Panc1 (cell line): ENCODE results near the gene CUX1. TPM values are rescaled to one million over a fixed set of nuclear protein-coding genes. Genes with fewer than 3 reads are reported as not detected.

Source experiments
- ATAC-seq: fragments of 200-7000 bp; cut with Tn5 transposase; 2 replicates; pipeline ENCODE4 v1.9.1; 2020; ENCODE audit warnings: mild to moderate bottlenecking, moderate library complexity
- BruUV-seq: library from RNA; stranded (reverse); fragments of 400-500 nt; replicated peaks from 2 replicates; lab custom pipeline; 2021; lab: Mats Ljungman, UMichigan
- CTCF ChIA-PET: fragments of 300-600 bp; sonication (Branson Sonifier 250); formaldehyde crosslinking; loops from one replicate; lab custom pipeline; 2022; ENCODE audit warnings: antibody characterized with exemption; lab: Charles Lee
- POLR2A ChIA-PET: fragments of 300-600 bp; sonication (Branson Sonifier 250); formaldehyde crosslinking; loops from one replicate; lab custom pipeline; 2022; ENCODE audit warnings: antibody characterized with exemption; lab: Charles Lee
- DNase-seq: peaks from one replicate; pipeline ENCODE4 v3.0.0-alpha.2; 2010; ENCODE audit warnings: low read depth, low spot score
- H3K27ac ChIP-seq: 2 replicates; pipeline ENCODE4 v1.5.1; 2011; ENCODE audit warnings: mild to moderate bottlenecking, low read length, inconsistent platforms
- H3K27me3 ChIP-seq: fragments of 200-500 bp; sonication (Bioruptor generic); 2 replicates; pipeline ENCODE4 v1.6.0; 2014; ENCODE audit warnings: low read length, inconsistent platforms; ENCODE audit not compliant: control insufficient read depth, insufficient read depth
- H3K36me3 ChIP-seq: fragments of 200-500 bp; sonication (Bioruptor generic); 2 replicates; pipeline ENCODE4 v1.5.1; 2014; ENCODE audit warnings: inconsistent platforms, mild to moderate bottlenecking, low read length, moderate library complexity; ENCODE audit not compliant: control insufficient read depth, insufficient read depth
- H3K4me1 ChIP-seq: 2 replicates; pipeline ENCODE4 v1.5.1; 2011; ENCODE audit warnings: inconsistent platforms, mild to moderate bottlenecking, low read length, moderate library complexity; ENCODE audit not compliant: control insufficient read depth, insufficient read depth
- H3K4me3 ChIP-seq, 2 experiments: 2 replicates each; pipeline ENCODE4 v1.5.1; 2011 to 2012; ENCODE audit warnings: low read depth in 2 of 2, low read length in 2 of 2, mild to moderate bottlenecking in 2 of 2, inconsistent platforms in 1 of 2, moderate library complexity in 1 of 2
- H3K9me3 ChIP-seq: fragments of 200-500 bp; sonication (Bioruptor generic); 2 replicates; pipeline ENCODE4 v1.5.1; 2014; ENCODE audit warnings: low read depth, mild to moderate bottlenecking, inconsistent platforms, low read length, moderate library complexity; ENCODE audit not compliant: control insufficient read depth, insufficient read depth
- POLR2AphosphoS5 ChIP-seq: IDR thresholded peaks from 2 replicates; pipeline ENCODE4 v1.6.1; 2012; ENCODE audit warnings: mild to moderate bottlenecking, low read depth, low read length, moderate library complexity
- SIN3A ChIP-seq: IDR thresholded peaks from 2 replicates; pipeline ENCODE4 v1.6.1; 2012; ENCODE audit warnings: low read depth, mild to moderate bottlenecking, low read length, moderate library complexity, borderline replicate concordance; ENCODE audit not compliant: insufficient read depth
- TCF7L2 ChIP-seq: IDR thresholded peaks from 2 replicates; pipeline ENCODE4 v1.6.1; 2011; ENCODE audit warnings: mild to moderate bottlenecking, low read depth, low read length, inconsistent platforms
- in situ Hi-C: cut with HindIII; loops from 2 replicates; pipeline ENCODE4 v1.10.0; 2016; ENCODE audit warnings: low sequenced_read_pairs, low pct_unique_long_range_greater_than_20kb
- intact Hi-C: fragments of 100-400 bp; cut with micrococcal nuclease; formaldehyde crosslinking; loops from one replicate; pipeline ENCODE4 v1.10.0; 2022; ENCODE audit not compliant: unreplicated experiment
- total RNA-seq: library from RNA; stranded (reverse); gene quantifications from one replicate; pipeline ENCODE4 v1.2.1, GENCODE V29; 2021; ENCODE audit not compliant: unreplicated experiment
- TF ChIP-seq, protein P1 (sequence below), 2 experiments: IDR thresholded peaks; 2 replicates each; pipeline ENCODE4 v1.6.1; 2011 to 2012; ENCODE audit warnings: low read depth in 2 of 2, control low read depth in 1 of 2, low read length in 1 of 2, mild to moderate bottlenecking in 1 of 2, moderate library complexity in 1 of 2; ENCODE audit not compliant: insufficient read depth in 1 of 2
- TF ChIP-seq, protein P2 (sequence below): fragments of 450-650 bp; IDR thresholded peaks from 2 replicates; pipeline ENCODE4 v1.5.1; 2017; ENCODE audit warnings: mild to moderate bottlenecking

The CUX1 gene
- total RNA-seq, 1 experiment from 2014 or later = 50.9 TPM

DNA sequence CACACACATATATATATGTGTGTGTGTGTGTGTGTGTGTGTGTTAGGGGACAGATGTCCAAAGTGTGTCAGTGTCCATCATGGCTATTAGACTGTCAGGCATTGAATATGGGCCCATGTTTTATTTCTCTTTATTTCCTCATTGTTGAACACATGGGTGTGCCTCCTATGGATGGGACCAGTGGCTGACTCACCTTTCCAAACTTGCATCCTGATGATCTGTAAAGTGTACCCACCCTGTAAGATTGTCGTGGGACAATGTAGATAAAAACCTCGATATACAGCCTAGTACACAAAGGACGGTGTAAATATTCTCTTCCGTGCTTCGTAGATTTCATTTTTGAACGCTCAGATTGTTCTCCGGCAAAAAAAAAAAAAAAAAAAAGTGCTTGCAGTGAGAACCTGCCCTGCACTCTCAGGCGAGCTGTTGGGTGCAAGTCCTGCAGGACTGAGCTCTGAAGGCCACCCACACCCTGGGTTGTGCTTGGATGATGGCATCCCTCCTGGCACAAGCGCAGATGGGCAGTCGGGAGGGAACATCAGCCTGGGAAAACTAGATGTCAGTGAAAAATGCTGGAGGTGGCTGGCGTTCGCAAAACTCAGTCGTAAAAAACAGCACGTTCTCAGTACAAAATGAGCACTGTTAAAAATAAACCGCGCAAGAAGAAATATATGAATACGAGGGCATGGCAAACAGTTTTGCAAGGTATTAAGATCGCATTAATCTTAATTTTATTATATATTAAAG lies 166.9 kb downstream of the CUX1 start:
- TF ChIP-seq, protein P1, sequence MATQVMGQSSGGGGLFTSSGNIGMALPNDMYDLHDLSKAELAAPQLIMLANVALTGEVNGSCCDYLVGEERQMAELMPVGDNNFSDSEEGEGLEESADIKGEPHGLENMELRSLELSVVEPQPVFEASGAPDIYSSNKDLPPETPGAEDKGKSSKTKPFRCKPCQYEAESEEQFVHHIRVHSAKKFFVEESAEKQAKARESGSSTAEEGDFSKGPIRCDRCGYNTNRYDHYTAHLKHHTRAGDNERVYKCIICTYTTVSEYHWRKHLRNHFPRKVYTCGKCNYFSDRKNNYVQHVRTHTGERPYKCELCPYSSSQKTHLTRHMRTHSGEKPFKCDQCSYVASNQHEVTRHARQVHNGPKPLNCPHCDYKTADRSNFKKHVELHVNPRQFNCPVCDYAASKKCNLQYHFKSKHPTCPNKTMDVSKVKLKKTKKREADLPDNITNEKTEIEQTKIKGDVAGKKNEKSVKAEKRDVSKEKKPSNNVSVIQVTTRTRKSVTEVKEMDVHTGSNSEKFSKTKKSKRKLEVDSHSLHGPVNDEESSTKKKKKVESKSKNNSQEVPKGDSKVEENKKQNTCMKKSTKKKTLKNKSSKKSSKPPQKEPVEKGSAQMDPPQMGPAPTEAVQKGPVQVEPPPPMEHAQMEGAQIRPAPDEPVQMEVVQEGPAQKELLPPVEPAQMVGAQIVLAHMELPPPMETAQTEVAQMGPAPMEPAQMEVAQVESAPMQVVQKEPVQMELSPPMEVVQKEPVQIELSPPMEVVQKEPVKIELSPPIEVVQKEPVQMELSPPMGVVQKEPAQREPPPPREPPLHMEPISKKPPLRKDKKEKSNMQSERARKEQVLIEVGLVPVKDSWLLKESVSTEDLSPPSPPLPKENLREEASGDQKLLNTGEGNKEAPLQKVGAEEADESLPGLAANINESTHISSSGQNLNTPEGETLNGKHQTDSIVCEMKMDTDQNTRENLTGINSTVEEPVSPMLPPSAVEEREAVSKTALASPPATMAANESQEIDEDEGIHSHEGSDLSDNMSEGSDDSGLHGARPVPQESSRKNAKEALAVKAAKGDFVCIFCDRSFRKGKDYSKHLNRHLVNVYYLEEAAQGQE (IDR thresholded peaks at IDR 0.05; ENCODE audit: insufficient read depth in 1 of 2, low read depth in 2 of 2, low read length in 1 of 2) = no peak
- TF ChIP-seq POLR2AphosphoS5 (no peak), TCF7L2 (no peak), SIN3A (no peak)
- TF ChIP-seq, protein P2, sequence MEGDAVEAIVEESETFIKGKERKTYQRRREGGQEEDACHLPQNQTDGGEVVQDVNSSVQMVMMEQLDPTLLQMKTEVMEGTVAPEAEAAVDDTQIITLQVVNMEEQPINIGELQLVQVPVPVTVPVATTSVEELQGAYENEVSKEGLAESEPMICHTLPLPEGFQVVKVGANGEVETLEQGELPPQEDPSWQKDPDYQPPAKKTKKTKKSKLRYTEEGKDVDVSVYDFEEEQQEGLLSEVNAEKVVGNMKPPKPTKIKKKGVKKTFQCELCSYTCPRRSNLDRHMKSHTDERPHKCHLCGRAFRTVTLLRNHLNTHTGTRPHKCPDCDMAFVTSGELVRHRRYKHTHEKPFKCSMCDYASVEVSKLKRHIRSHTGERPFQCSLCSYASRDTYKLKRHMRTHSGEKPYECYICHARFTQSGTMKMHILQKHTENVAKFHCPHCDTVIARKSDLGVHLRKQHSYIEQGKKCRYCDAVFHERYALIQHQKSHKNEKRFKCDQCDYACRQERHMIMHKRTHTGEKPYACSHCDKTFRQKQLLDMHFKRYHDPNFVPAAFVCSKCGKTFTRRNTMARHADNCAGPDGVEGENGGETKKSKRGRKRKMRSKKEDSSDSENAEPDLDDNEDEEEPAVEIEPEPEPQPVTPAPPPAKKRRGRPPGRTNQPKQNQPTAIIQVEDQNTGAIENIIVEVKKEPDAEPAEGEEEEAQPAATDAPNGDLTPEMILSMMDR = no peak
- H3K36me3 ChIP-seq = no peaks in the 10 kb centered on the region
- H3K4me3 ChIP-seq = no peak overlapping the region
- H3K27ac ChIP-seq = no peak overlapping the region
- H3K27me3 ChIP-seq = no peaks in the 10 kb centered on the region
- in situ Hi-C loops = no loop called here
- ATAC-seq (no peak), DNase-seq (no peak)
- H3K4me1 ChIP-seq = no peaks in the 10 kb centered on the region
- ChIA-PET POLR2A (interaction anchor here (0.6 kb wide), 1 partner anchor 57 kb away, joined by 4 read pairs; no protein-coding TSS in a partner anchor), CTCF (interaction anchor here (0.5 kb wide), 1 partner anchor 475 kb away, joined by 3 read pairs; no protein-coding TSS in a partner anchor)
- intact Hi-C loops = no loop called here
- H3K9me3 ChIP-seq = no peaks in the 10 kb centered on the region
- no TSS peak for BruUV-seq

DNA sequence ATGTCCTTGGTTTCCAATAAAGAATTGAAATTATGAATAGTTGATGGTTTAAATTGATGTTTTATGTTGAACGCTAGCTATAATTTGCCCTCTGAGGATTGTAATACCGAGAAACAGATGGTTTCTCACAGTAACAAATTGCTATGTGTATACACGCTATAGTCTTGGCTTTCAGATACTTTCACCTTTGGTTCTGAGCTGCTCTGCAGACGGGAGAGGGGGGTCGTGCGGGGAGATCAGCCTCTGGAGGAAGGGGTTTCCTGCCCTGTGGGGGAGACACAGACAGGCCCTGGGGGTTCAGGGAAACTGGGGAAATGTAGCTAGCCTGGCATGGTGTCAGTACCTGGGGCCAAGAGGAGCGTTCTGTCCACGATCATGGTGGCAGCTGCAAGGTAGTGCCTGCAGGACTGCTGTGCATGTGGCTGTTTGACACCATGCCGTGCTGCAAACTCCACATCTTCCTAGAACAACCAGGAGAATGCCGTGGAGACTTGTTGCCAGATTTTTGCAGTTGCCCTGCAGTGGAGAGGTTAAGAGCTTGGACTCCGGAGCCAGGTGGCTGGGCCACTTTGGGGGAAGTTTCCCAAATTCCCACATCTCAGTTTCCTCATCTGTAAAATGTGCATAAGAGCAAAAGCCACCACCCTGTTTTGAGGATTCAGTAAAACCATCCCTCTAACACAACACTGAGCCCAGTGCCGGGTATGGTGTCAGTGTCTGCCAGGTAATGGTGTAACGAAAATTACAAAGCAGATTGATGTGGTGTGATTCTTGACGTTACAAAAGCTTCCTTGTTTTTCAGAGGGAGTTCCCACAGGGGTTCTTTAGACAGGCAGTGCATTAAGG lies 167.9 kb downstream of the CUX1 start:
- ATAC-seq (no peak), DNase-seq (no peak)
- H3K9me3 ChIP-seq = no peaks in the 10 kb centered on the region
- POLR2A ChIA-PET = interaction anchor here (0.6 kb wide), 1 partner anchor 56 kb away, joined by 4 read pairs; no protein-coding TSS in a partner anchor
- no peak overlapping the region for H3K27ac ChIP-seq
- no TSS peak for BruUV-seq
- no peaks in the 10 kb centered on the region for H3K36me3 ChIP-seq
- no peak overlapping the region for H3K4me3 ChIP-seq
- H3K4me1 ChIP-seq = no peaks in the 10 kb centered on the region
- intact Hi-C loops (no loop called here), in situ Hi-C loops (no loop called here)
- H3K27me3 ChIP-seq = no peaks in the 10 kb centered on the region
- CTCF ChIA-PET = interaction anchor here (0.5 kb wide), 2 partner anchors 138 to 476 kb away, joined by 3 to 6 read pairs; no protein-coding TSS in a partner anchor
- TF ChIP-seq SIN3A (no peak), POLR2AphosphoS5 (no peak), TCF7L2 (no peak)
- TF ChIP-seq, protein P2 = no peak
- TF ChIP-seq, protein P1 (IDR thresholded peaks at IDR 0.05; ENCODE audit: insufficient read depth in 1 of 2, low read depth in 2 of 2, low read length in 1 of 2) = no peak
